ENCODE measurements around the gene ZNF763.

DNA sequence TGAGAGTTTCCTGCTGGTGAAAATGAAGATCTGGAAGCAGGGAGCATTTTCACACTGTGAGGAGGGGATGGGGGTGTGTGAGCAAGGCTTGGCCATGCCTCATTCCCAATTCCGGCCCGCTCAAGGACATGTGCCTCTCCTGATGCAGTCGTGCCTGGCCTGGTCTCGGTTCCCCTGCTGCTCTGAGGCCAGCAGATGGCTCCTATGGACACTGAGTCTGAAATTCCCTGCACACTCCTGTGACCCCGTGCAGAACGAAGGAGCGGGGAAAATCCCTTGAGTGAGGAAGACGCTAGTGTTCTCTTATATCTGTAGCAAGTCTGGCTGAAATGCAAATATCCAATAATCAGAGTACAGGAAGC lies 363 bp upstream of the ZNF763 start:
- TF ChIP-seq, protein P1, sequence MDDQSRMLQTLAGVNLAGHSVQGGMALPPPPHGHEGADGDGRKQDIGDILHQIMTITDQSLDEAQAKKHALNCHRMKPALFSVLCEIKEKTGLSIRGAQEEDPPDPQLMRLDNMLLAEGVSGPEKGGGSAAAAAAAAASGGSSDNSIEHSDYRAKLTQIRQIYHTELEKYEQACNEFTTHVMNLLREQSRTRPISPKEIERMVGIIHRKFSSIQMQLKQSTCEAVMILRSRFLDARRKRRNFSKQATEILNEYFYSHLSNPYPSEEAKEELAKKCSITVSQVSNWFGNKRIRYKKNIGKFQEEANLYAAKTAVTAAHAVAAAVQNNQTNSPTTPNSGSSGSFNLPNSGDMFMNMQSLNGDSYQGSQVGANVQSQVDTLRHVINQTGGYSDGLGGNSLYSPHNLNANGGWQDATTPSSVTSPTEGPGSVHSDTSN (IDR thresholded peaks at IDR 0.05): no peak
- TF ChIP-seq RCOR1 (IDR thresholded peaks at IDR 0.05; ENCODE audit: low read depth, low read length) (no peak), KDM1A (IDR thresholded peaks at IDR 0.05; ENCODE audit: low read depth) (no peak), EHMT2 (IDR thresholded peaks at IDR 0.05; ENCODE audit: low read depth) (no peak), BHLHE40 (IDR thresholded peaks at IDR 0.05; ENCODE audit: low read depth, low read length) (no peak), CBX8 (IDR thresholded peaks at IDR 0.05) (no peak), POLR2A (IDR thresholded peaks at IDR 0.05; ENCODE audit: low read length) (no peak), MYC (IDR thresholded peaks at IDR 0.05; ENCODE audit: borderline replicate concordance, low read length) (no peak), ZFP36 (IDR thresholded peaks at IDR 0.05; ENCODE audit: borderline replicate concordance, partially characterized antibody) (no peak), RFX5 (IDR thresholded peaks at IDR 0.05) (no peak), JUNB (IDR thresholded peaks at IDR 0.05) (no peak)
- TF ChIP-seq, protein P2, sequence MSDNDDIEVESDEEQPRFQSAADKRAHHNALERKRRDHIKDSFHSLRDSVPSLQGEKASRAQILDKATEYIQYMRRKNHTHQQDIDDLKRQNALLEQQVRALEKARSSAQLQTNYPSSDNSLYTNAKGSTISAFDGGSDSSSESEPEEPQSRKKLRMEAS (IDR thresholded peaks at IDR 0.05): no peak
- TF ChIP-seq, protein P3, sequence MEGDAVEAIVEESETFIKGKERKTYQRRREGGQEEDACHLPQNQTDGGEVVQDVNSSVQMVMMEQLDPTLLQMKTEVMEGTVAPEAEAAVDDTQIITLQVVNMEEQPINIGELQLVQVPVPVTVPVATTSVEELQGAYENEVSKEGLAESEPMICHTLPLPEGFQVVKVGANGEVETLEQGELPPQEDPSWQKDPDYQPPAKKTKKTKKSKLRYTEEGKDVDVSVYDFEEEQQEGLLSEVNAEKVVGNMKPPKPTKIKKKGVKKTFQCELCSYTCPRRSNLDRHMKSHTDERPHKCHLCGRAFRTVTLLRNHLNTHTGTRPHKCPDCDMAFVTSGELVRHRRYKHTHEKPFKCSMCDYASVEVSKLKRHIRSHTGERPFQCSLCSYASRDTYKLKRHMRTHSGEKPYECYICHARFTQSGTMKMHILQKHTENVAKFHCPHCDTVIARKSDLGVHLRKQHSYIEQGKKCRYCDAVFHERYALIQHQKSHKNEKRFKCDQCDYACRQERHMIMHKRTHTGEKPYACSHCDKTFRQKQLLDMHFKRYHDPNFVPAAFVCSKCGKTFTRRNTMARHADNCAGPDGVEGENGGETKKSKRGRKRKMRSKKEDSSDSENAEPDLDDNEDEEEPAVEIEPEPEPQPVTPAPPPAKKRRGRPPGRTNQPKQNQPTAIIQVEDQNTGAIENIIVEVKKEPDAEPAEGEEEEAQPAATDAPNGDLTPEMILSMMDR (IDR thresholded peaks at IDR 0.05): no peak

Measured in A549 (cell line).